Neural crest cell (in vitro differentiated cells): ENCODE measurements around the gene FCGR3A. TPM values are rescaled to one million over a fixed set of nuclear protein-coding genes. Genes with fewer than 3 reads are reported as not detected.

Source experiments
- DNase-seq: peaks from one replicate; pipeline ENCODE4 v3.0.0; 2021; ENCODE audit warnings: low read depth, mixed read lengths, low spot score
- H3K27ac Mint-ChIP-seq: one replicate; pipeline ENCODE4 v1.8.0; 2021; ENCODE audit warnings: mild to moderate bottlenecking, mixed read lengths; ENCODE audit not compliant: unreplicated experiment
- H3K27me3 Mint-ChIP-seq: 2 replicates; pipeline ENCODE4 v1.8.0; 2021; ENCODE audit warnings: low read depth, mild to moderate bottlenecking, mixed read lengths
- H3K36me3 Mint-ChIP-seq: 2 replicates; pipeline ENCODE4 v1.8.0; 2021; ENCODE audit warnings: low read depth, mild to moderate bottlenecking, mixed read lengths
- H3K4me1 Mint-ChIP-seq: 2 replicates; pipeline ENCODE4 v1.8.0; 2021; ENCODE audit warnings: mixed read lengths
- H3K4me3 Mint-ChIP-seq: one replicate; pipeline ENCODE4 v1.8.0; 2021; ENCODE audit warnings: mild to moderate bottlenecking, mixed read lengths
- H3K9me3 Mint-ChIP-seq: 2 replicates; pipeline ENCODE4 v1.8.0; 2021; ENCODE audit warnings: mixed read lengths
- CTCF ChIP-seq: fragments of 200-600 bp; sonication (generic); conservative IDR thresholded peaks from 2 replicates; pipeline ENCODE4 v1.5.0; 2021; ENCODE audit warnings: antibody characterized with exemption, mild to moderate bottlenecking
- total RNA-seq: library from RNA; stranded (reverse); gene quantifications from 2 replicates; pipeline ENCODE4 v1.2.1, GENCODE V29; 2021

FCGR3A gene
- total RNA-seq, 1 donor from 2014 or later, result not detected

DNA sequence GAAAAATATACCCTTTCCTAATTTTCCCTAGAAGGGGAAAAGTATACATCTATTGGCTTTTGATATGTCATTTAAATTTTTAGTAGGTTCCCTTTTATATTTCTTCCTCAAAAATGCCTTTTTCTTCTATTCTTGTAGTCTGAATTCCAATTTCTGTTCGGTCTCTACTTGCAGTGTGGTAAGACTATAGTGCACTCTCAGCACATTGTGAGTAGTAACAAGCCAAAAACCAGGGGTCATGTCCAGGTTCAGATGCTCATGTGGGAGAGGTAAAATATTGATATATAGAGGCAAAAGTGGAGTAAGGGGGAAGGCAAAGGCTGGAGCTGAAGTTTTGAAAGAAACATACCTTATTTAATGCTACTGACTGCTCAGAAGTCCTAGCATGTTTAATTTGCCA is 48.4 kb downstream of the FCGR3A start:
- TF ChIP-seq CTCF, result no peak
- peaks cover 94% of the 10 kb centered on the region for H3K27me3 Mint-ChIP-seq
- no peak for DNase-seq
- H3K4me1 Mint-ChIP-seq, result peaks cover 2% of the 10 kb centered on the region
- no peaks in the 10 kb centered on the region for H3K36me3 Mint-ChIP-seq
- H3K27ac Mint-ChIP-seq, result no peak overlapping the region
- H3K9me3 Mint-ChIP-seq, result no peaks in the 10 kb centered on the region
- no peak overlapping the region for H3K4me3 Mint-ChIP-seq

DNA sequence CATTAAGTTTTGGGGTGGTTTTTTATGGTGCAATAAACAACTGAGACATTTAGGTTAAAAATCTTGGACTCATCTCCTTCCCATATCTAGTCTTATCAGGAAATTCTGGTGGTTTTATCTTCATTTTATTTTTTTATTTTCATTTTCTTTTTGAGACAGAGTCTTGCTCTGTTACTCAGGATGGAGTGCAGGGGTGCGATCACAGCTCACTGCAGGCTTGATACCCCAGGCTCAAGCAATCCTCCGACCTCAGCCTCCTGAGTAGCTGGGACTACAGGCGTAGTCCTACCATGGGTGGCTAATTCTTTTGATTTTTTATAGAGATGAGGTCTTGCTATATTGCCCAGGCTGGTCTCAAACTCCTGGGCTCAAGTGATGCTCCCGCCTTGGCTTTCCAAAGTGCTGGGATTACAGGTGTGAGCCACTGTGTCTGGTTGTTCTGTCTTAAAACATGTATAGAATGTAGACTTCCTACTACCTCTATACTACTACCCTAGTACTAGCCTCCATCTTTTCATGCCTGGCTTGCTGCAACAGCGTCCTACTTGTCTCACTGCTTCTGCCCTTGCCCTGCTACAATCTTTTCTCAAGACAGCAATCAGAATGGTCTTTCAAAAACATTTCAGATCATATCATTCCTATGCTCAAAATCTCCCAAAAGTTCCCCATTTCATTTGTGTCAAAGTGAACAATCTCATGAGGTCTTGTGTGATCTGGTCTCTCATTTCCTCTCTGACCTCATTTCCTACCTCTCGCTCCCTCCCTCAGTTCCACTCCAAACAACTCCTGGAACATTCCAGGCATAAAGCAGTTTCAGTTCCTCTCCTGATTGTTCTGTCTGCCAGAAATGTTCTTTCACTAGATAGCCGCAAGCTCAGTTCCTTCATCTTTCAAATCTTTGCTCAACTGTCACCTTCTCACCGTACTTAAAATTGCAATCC is 50.2 kb downstream of the FCGR3A start:
- H3K36me3 Mint-ChIP-seq, result no peaks in the 10 kb centered on the region

GRCh38 chr1:161498646-161499045 is 51.0 kb downstream of the FCGR3A start:
- Mint-ChIP-seq H3K9me3 (no peaks in the 10 kb centered on the region), H3K4me1 (no peaks in the 10 kb centered on the region)

More for the DNA sequence above, 50.2 kb downstream of the FCGR3A start:
- no peaks in the 10 kb centered on the region for H3K4me1 Mint-ChIP-seq
- peaks cover 92% of the 10 kb centered on the region for H3K27me3 Mint-ChIP-seq
- H3K9me3 Mint-ChIP-seq, result no peaks in the 10 kb centered on the region
- H3K27ac Mint-ChIP-seq, result no peak overlapping the region
- no peak for DNase-seq
- no peak for TF ChIP-seq CTCF
- H3K4me3 Mint-ChIP-seq, result no peak overlapping the region

GRCh38 chr1:161497961-161498360 is 51.7 kb downstream of the FCGR3A start:
- Mint-ChIP-seq H3K9me3 (no peaks in the 10 kb centered on the region), H3K4me1 (no peaks in the 10 kb centered on the region), H3K27ac (no peak overlapping the region), H3K36me3 (no peaks in the 10 kb centered on the region), H3K27me3 (peaks cover 92% of the 10 kb centered on the region), H3K4me3 (no peak overlapping the region)
- TF ChIP-seq CTCF, result no peak
- DNase-seq, result no peak

More at GRCh38 chr1:161498646-161499045, 51.0 kb downstream of the FCGR3A start:
- H3K4me3 Mint-ChIP-seq, result no peak overlapping the region
- peaks cover 93% of the 10 kb centered on the region for H3K27me3 Mint-ChIP-seq
- no peak for TF ChIP-seq CTCF
- H3K27ac Mint-ChIP-seq, result no peak overlapping the region
- no peaks in the 10 kb centered on the region for H3K36me3 Mint-ChIP-seq
- DNase-seq, result no peak

DNA sequence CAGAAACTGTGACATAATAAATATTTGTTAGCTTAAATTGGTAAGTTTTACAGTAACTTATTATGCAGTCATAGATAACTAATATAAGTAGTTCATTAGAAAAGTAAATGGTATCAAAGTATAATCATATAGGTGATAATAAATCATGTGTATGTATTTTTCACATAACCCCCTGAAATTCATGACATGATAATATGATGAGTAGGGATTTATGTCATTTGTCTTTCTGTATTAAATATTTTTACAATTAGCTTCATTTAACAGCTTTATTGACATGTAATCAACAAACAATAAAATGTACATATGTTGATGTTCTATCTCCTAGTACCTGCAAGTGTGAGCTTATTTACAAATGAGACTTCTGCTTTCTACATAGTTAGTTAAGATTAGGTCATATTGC is 54.1 kb downstream of the FCGR3A start:
- Mint-ChIP-seq H3K27ac (no peak overlapping the region), H3K4me1 (peaks cover 4% of the 10 kb centered on the region), H3K27me3 (peaks cover 93% of the 10 kb centered on the region), H3K9me3 (no peaks in the 10 kb centered on the region), H3K36me3 (no peaks in the 10 kb centered on the region), H3K4me3 (no peak overlapping the region)
- DNase-seq, result no peak
- TF ChIP-seq CTCF, result no peak
